ENCODE results near the gene NDUFA1. TPM values are rescaled to one million over a fixed set of nuclear protein-coding genes. Genes with fewer than 3 reads are reported as not detected.

Gene NDUFA1
- total and polyA plus RNA-seq, 2 of the 13 experiments (the other 11 are each of a cell fraction or from before 2014, with no cell fraction given): 150 to 167 TPM

GRCh38 chrX:119895843-119896326, 24.3 kb downstream of the NDUFA1 start, which contains the start of gene AKAP14:
AKAP14 (plus strand) TSS chrX:119895893; CDS start chrX:119903224, 7,331 bp downstream.
- Histone ChIP-seq H4K20me1 (ENCODE audit: insufficient read depth, low read length) (no peaks in the 10 kb centered on the region), H3K9ac (ENCODE audit: insufficient read depth, low read depth, low read length) (no peak within 1 kb of the TSS), H3K79me2 (ENCODE audit: insufficient read depth, low read length) (no peaks in the 10 kb centered on the region), H3K4me3 (replicated peaks in 1 of 3; ENCODE audit: insufficient read depth in 1 of 3, low read depth in 2 of 3, low read length in 3 of 3) (no peak within 1 kb of the TSS), H3K36me3 (replicated peaks in 1 of 2; ENCODE audit: control insufficient read depth in 1 of 2, insufficient read depth in 2 of 2, low read length in 2 of 2) (no peaks in the 10 kb centered on the region), H3K9me3 (ENCODE audit: low read length) (no peaks in the 10 kb centered on the region), H3K4me1 (ENCODE audit: insufficient read depth, low read length) (no peaks in the 10 kb centered on the region), H3K27ac (ENCODE audit: extremely low read length, insufficient read depth, low read length) (no peak within 1 kb of the TSS), H2AFZ (ENCODE audit: low read length) (no peak within 1 kb of the TSS), H3K27me3 (ENCODE audit: control insufficient read depth in 1 of 2, insufficient read depth in 2 of 2, low read length in 2 of 2) (no peaks in the 10 kb centered on the region), H3K4me2 (ENCODE audit: low read depth, low read length) (no peak within 1 kb of the TSS)
- TF ChIP-seq SATB2 (CRISPR knock-in tag; IDR thresholded peaks at IDR 0.05) (no peak), HNF4G (IDR thresholded peaks at IDR 0.05; ENCODE audit: borderline replicate concordance, low read depth, low read length) (no peak), HNF4G (CRISPR knock-in tag; IDR thresholded peaks at IDR 0.05; ENCODE audit: borderline replicate concordance, low read depth) (no peak), EP300 (IDR thresholded peaks at IDR 0.05; ENCODE audit: low read depth in 2 of 2, low read length in 2 of 2) (no peak), EP300 (CRISPR knock-in tag; IDR thresholded peaks at IDR 0.05; ENCODE audit: borderline replicate concordance) (no peak), KDM1A (CRISPR knock-in tag; IDR thresholded peaks at IDR 0.05) (no peak), TEAD2 (CRISPR knock-in tag; IDR thresholded peaks at IDR 0.05) (no peak), FOXO4 (CRISPR knock-in tag; conservative IDR thresholded peaks at IDR 0.05) (no peak), ATF7 (IDR thresholded peaks at IDR 0.05) (no peak), ATF7 (CRISPR knock-in tag; IDR thresholded peaks at IDR 0.05) (no peak), ZBTB43 (CRISPR knock-in tag; conservative IDR thresholded peaks at IDR 0.05) (no peak)
- DNase-seq (ENCODE audit: low spot score) (no peak), FAIRE-seq (no peak), ATAC-seq (no peak)
- BruUV-seq (replicated peaks): no TSS peak
- ChIA-PET CTCF (ENCODE audit: low intra/inter-chr PET ratio, low total read pairs) (no interaction called here), POLR2A (no interaction called here)
- 79% methylated on average over 4 of the region's 4 CpGs for WGBS (ENCODE audit: low lambda C conversion rate)
- in situ Hi-C loops (cut with HindIII; ENCODE audit: extremely low pct_ligation_motif_present, low pct_unique_long_range_greater_than_20kb) (no loop called here), intact Hi-C loops (cut with micrococcal nuclease; ENCODE audit: unreplicated experiment) (no loop called here)

All from HepG2 (cell line).